Sigmoid colon (tissue), 4 donors: ENCODE results near the gene ANKRD13D.

Source experiments
- EP300 ChIP-seq, 4 donors: sonication (generic); formaldehyde crosslinking; IDR thresholded peaks; one replicate each; pipeline ENCODE4 v1.6.1; 2017; ENCODE audit warnings: antibody characterized with exemption in 4 of 4
- POLR2A ChIP-seq, 2 donors: fragments of 450-650 bp; IDR thresholded peaks; one replicate each; pipeline ENCODE4 v1.6.1; 2016; ENCODE audit warnings: antibody characterized with exemption in 2 of 2, mild to moderate bottlenecking in 2 of 2, moderate library complexity in 2 of 2
- POLR2AphosphoS5 ChIP-seq, 4 donors: sonication (generic); formaldehyde crosslinking; IDR thresholded peaks; one replicate each; pipeline ENCODE4 v1.6.1; 2017; ENCODE audit warnings: antibody characterized with exemption in 4 of 4
- TF ChIP-seq, protein P1 (sequence below), 4 experiments: fragments of 450-650 bp in 3 of 4; fragments of 200-600 bp in 1 of 4; IDR thresholded peaks; one replicate each; pipeline ENCODE4 v1.5.1; 2016 to 2019; ENCODE audit warnings: antibody characterized with exemption in 4 of 4, mild to moderate bottlenecking in 3 of 4, moderate library complexity in 2 of 4

DNA sequence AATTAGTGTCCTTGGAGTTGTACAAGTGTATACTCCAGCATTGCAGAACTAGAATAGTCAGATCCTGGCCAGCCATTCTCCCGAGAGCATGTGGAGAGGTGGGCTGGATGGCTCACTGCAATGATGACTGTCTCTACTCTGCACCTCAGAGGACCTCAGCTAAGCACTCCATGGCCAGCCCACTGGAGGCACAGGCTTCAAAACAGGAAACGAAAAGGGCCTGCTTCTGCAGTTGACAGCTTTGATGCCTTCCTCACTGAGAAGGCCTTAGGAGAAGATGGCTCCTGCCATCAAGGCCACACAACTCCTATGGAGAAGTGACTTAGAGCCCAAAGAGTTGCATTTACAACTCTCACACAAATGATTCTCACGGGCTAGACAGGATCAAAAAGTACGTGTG is 55.2 kb downstream of the ANKRD13D start:
- TF ChIP-seq, protein P1, sequence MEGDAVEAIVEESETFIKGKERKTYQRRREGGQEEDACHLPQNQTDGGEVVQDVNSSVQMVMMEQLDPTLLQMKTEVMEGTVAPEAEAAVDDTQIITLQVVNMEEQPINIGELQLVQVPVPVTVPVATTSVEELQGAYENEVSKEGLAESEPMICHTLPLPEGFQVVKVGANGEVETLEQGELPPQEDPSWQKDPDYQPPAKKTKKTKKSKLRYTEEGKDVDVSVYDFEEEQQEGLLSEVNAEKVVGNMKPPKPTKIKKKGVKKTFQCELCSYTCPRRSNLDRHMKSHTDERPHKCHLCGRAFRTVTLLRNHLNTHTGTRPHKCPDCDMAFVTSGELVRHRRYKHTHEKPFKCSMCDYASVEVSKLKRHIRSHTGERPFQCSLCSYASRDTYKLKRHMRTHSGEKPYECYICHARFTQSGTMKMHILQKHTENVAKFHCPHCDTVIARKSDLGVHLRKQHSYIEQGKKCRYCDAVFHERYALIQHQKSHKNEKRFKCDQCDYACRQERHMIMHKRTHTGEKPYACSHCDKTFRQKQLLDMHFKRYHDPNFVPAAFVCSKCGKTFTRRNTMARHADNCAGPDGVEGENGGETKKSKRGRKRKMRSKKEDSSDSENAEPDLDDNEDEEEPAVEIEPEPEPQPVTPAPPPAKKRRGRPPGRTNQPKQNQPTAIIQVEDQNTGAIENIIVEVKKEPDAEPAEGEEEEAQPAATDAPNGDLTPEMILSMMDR (IDR thresholded peaks at IDR 0.05): no peak
- TF ChIP-seq EP300 (IDR thresholded peaks at IDR 0.05) (no peak), POLR2A (IDR thresholded peaks at IDR 0.05) (no peak), POLR2AphosphoS5 (IDR thresholded peaks at IDR 0.05) (no peak)
